OCI-LY7 (cell line): ENCODE data around the gene SLCO1A2. TPM values are rescaled to one million over a fixed set of nuclear protein-coding genes. Genes with fewer than 3 reads are reported as not detected.

Experiments
- BruUV-seq: library from RNA; stranded (reverse); fragments of 400-500 nt; replicated peaks from 2 replicates; lab custom pipeline; 2021; lab: Mats Ljungman, UMichigan
- CTCF ChIA-PET: fragments of 300-600 bp; sonication (Branson Sonifier 250); formaldehyde crosslinking; loops from one replicate; lab custom pipeline; 2022; ENCODE audit warnings: antibody characterized with exemption; ENCODE audit not compliant: unreplicated experiment; lab: Charles Lee
- POLR2A ChIA-PET: fragments of 300-600 bp; sonication (Branson Sonifier 250); formaldehyde crosslinking; loops from one replicate; lab custom pipeline; 2022; ENCODE audit warnings: antibody characterized with exemption; lab: Charles Lee
- DNase-seq: peaks from one replicate; pipeline ENCODE4 v3.0.0-alpha.2; 2015; ENCODE audit warnings: low spot score
- H2AFZ ChIP-seq: fragments of 200-600 bp; sonication (generic), shearing (Covaris generic); 2 replicates; pipeline ENCODE4 v1.6.1; 2014; ENCODE audit warnings: mild to moderate bottlenecking, antibody characterized with exemption, low read length, moderate library complexity
- H3K27ac ChIP-seq: fragments of 200-600 bp; sonication (generic); 2 replicates; pipeline ENCODE4 v1.5.1; 2014; ENCODE audit warnings: mixed run types, low read depth, mild to moderate bottlenecking, moderate library complexity, low read length, inconsistent platforms; ENCODE audit not compliant: poor library complexity, severe bottlenecking
- H3K36me3 ChIP-seq: fragments of 200-600 bp; sonication (generic); 2 replicates; pipeline ENCODE4 v1.6.1; 2014; ENCODE audit warnings: mild to moderate bottlenecking, antibody characterized with exemption, low read length, moderate library complexity, mixed read lengths; ENCODE audit not compliant: insufficient read depth
- H3K4me1 ChIP-seq: fragments of 200-600 bp; sonication (generic); 2 replicates; pipeline ENCODE4 v1.5.1; 2014; ENCODE audit warnings: mild to moderate bottlenecking, low read length; ENCODE audit not compliant: insufficient read depth, poor library complexity, severe bottlenecking
- H3K4me2 ChIP-seq: fragments of 200-600 bp; sonication (generic); 2 replicates; pipeline ENCODE4 v1.6.1; 2014; ENCODE audit warnings: mild to moderate bottlenecking, low read length
- H3K4me3 ChIP-seq: fragments of 200-600 bp; sonication (generic); 2 replicates; pipeline ENCODE4 v1.5.1; 2014; ENCODE audit warnings: mild to moderate bottlenecking, low read depth, low read length; ENCODE audit not compliant: poor library complexity, severe bottlenecking
- H3K79me2 ChIP-seq: fragments of 200-600 bp; sonication (generic); 2 replicates; pipeline ENCODE4 v1.6.1; 2016; ENCODE audit warnings: low read depth, mild to moderate bottlenecking, low read length, moderate library complexity, mixed read lengths; ENCODE audit not compliant: insufficient read depth
- H3K9me2 ChIP-seq: fragments of 200-600 bp; sonication (generic); 2 replicates; pipeline ENCODE4 v1.6.1; 2016; ENCODE audit warnings: mild to moderate bottlenecking, low read length, mixed read lengths; ENCODE audit not compliant: insufficient read depth
- H3K9me3 ChIP-seq: fragments of 200-600 bp; sonication (generic); 2 replicates; pipeline ENCODE4 v1.6.1; 2014; ENCODE audit warnings: mild to moderate bottlenecking, mixed run types, low read length, mixed read lengths
- H4K20me1 ChIP-seq: fragments of 200-600 bp; sonication (generic); 2 replicates; pipeline ENCODE4 v1.6.1; 2014; ENCODE audit warnings: mild to moderate bottlenecking, antibody characterized with exemption, low read length, moderate library complexity, mixed read lengths; ENCODE audit not compliant: insufficient read depth
- EZH2phosphoT487 ChIP-seq: fragments of 200-600 bp; sonication (generic); IDR thresholded peaks from 2 replicates; pipeline ENCODE4 v1.6.1; 2018; ENCODE audit warnings: low read depth, borderline replicate concordance, mild to moderate bottlenecking, mixed run types, antibody characterized with exemption, low read length, moderate library complexity, mixed read lengths
- intact Hi-C: fragments of 100-400 bp; cut with micrococcal nuclease; formaldehyde crosslinking; loops from one replicate; pipeline ENCODE4 v1.10.0; 2022; ENCODE audit not compliant: unreplicated experiment
- total RNA-seq, 2 experiments: library from RNA; depleted of rRNA in 1 of 2; stranded (reverse); fragments of >200 nt in 1 of 2; shearing (Covaris generic) in 1 of 2; gene quantifications; 2 replicates each; pipeline ENCODE4 v1.2.3, GENCODE V29; 2014 to 2022
- TF ChIP-seq, protein P1 (sequence below): fragments of 200-600 bp; sonication (generic); conservative IDR thresholded peaks from 2 replicates; pipeline ENCODE4 v1.5.1; 2014; ENCODE audit warnings: mild to moderate bottlenecking, antibody characterized with exemption, low read length, moderate library complexity, mixed read lengths

Gene SLCO1A2
- total RNA-seq, 2 experiments from 2014 or later: not detected

DNA sequence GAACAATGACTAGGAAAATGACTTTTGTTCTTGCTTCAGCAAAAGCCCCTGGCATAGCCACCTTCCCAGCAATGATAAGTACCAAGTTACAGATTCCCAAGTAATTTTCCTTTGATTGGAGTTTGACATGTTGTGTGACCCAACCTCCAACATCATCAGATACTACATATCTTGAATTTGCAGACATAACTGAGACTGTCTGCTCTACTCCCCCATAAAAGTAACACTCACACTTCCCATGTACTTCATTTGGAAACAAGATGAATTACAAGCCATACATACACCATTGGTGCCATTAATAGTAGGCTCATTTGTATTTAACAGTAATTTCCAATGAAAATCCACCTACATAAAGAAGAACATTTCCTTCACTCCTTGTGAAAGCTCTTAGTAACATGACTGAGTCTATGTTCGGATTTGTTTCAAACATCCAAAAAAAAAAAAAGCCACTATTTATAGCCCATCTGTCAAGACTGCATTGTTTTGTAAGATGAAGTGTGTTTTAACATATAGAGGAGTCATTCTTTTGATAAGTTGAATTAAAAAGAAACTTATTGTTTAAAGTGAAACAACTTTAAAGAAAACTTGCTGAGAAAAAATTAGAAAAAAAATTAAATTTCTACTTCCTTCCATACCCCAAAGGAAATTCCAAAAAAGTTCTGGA, 12.0 kb upstream of the SLCO1A2 start:
- no peak overlapping the region for H3K27ac ChIP-seq
- H3K4me2 ChIP-seq: no peak overlapping the region
- no peaks in the 10 kb centered on the region for H3K36me3 ChIP-seq
- H3K79me2 ChIP-seq: no peaks in the 10 kb centered on the region
- DNase-seq: no peak
- no peaks in the 10 kb centered on the region for H3K9me3 ChIP-seq
- ChIA-PET POLR2A (no interaction called here), CTCF (no interaction called here)
- no peak overlapping the region for H3K4me3 ChIP-seq
- BruUV-seq: no TSS peak
- H3K4me1 ChIP-seq: no peaks in the 10 kb centered on the region
- no peaks in the 10 kb centered on the region for H4K20me1 ChIP-seq
- intact Hi-C loops: loop anchor here (2.0 kb wide), 1 partner anchor 28 kb away; no protein-coding TSS in a partner anchor
- TF ChIP-seq, protein P1, sequence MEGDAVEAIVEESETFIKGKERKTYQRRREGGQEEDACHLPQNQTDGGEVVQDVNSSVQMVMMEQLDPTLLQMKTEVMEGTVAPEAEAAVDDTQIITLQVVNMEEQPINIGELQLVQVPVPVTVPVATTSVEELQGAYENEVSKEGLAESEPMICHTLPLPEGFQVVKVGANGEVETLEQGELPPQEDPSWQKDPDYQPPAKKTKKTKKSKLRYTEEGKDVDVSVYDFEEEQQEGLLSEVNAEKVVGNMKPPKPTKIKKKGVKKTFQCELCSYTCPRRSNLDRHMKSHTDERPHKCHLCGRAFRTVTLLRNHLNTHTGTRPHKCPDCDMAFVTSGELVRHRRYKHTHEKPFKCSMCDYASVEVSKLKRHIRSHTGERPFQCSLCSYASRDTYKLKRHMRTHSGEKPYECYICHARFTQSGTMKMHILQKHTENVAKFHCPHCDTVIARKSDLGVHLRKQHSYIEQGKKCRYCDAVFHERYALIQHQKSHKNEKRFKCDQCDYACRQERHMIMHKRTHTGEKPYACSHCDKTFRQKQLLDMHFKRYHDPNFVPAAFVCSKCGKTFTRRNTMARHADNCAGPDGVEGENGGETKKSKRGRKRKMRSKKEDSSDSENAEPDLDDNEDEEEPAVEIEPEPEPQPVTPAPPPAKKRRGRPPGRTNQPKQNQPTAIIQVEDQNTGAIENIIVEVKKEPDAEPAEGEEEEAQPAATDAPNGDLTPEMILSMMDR: no peak
- TF ChIP-seq EZH2phosphoT487: no peak
- H3K9me2 ChIP-seq: no peaks in the 10 kb centered on the region
- no peak overlapping the region for H2AFZ ChIP-seq

DNA sequence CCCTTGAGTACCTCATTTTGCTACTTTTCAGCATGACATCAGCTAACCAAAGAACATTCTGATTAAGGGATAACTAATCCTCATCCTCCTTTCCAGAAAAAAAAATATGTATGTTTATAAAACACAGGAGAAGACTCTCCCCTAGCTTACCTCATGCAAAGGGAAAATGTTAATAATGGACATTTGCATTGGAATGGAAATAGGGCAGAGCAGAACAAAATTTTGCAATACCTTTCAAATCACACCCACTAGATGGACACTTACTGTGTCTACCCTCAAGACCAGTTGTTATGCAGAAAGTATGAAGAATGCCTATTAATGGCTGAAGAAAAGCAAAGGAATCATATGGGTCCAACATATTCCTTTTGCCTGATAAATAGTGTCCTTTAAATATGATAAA, 8.9 kb upstream of the SLCO1A2 start:
- TF ChIP-seq, protein P1: no peak
- no peak for TF ChIP-seq EZH2phosphoT487
- Histone ChIP-seq H2AFZ (no peak overlapping the region), H3K9me2 (no peaks in the 10 kb centered on the region), H3K79me2 (no peaks in the 10 kb centered on the region), H4K20me1 (no peaks in the 10 kb centered on the region), H3K4me2 (no peak overlapping the region), H3K36me3 (no peaks in the 10 kb centered on the region), H3K4me3 (no peak overlapping the region), H3K4me1 (no peaks in the 10 kb centered on the region), H3K27ac (no peak overlapping the region), H3K9me3 (no peaks in the 10 kb centered on the region)
- intact Hi-C loops: no loop called here
- BruUV-seq: no TSS peak
- DNase-seq: no peak
- ChIA-PET CTCF (no interaction called here), POLR2A (interaction anchor here (0.6 kb wide), 1 partner anchor 12 kb away, joined by 3 read pairs; no protein-coding TSS in a partner anchor)

DNA sequence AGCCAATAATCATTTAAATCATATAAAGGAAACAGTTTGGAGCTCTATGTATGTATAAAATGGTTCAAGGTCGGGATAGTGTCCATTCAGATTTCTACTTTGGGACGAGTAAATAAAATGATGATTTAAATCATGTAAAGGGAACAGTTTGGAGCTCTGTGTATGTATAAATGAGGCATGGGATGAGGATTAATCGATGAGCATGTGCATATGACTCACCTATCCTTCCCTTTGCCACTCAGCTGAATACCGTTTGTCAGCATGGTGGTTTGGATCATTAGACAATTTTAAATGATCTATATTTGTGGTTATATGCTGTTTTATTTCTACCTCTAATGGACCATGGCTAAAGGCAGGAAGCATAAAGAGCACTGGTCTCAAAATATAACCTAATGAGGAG, 7.1 kb upstream of the SLCO1A2 start:
- Histone ChIP-seq H3K9me3 (no peaks in the 10 kb centered on the region), H3K9me2 (no peaks in the 10 kb centered on the region), H3K4me3 (no peak overlapping the region), H3K4me1 (no peaks in the 10 kb centered on the region), H3K27ac (no peak overlapping the region), H3K79me2 (no peaks in the 10 kb centered on the region), H3K36me3 (no peaks in the 10 kb centered on the region), H2AFZ (no peak overlapping the region), H4K20me1 (no peaks in the 10 kb centered on the region), H3K4me2 (no peak overlapping the region)
- no TSS peak for BruUV-seq
- CTCF ChIA-PET: no interaction called here
- TF ChIP-seq EZH2phosphoT487: no peak
- TF ChIP-seq, protein P1: no peak
- POLR2A ChIA-PET: interaction anchor here (0.6 to 1.3 kb wide), 2 partner anchors 19 to 636 kb away, joined by 3 read pairs; no protein-coding TSS in a partner anchor
- intact Hi-C loops: no loop called here
- DNase-seq: no peak
